ENCODE data around the gene RNF166. TPM values are rescaled to one million over a fixed set of nuclear protein-coding genes. Genes with fewer than 3 reads are reported as not detected.

Gene RNF166
- total RNA-seq, 4 donors from 2014 or later: 23.3 to 33.5 (median 27.5) TPM

GRCh38 chr16:88665570-88665969 is 40.6 kb downstream of the RNF166 start:
- TF ChIP-seq EP300 (IDR thresholded peaks at IDR 0.05) (no peak), POLR2AphosphoS5 (IDR thresholded peaks at IDR 0.05) (no peak), POLR2A (IDR thresholded peaks at IDR 0.05; ENCODE audit: low read depth) (no peak), CTCF (IDR thresholded peaks at IDR 0.05) (no peak)
- no peaks in the 10 kb centered on the region for H3K27me3 ChIP-seq
- WGBS: 81% methylated on average over 3 of the region's 3 CpGs
- no peak overlapping the region for H3K4me3 ChIP-seq
- no peaks in the 10 kb centered on the region for H3K9me3 ChIP-seq
- peaks cover 16 to 26% (median 22%) of the 10 kb centered on the region in 4 donors for H3K4me1 ChIP-seq
- peaks cover 0 to 5% (median 0%) of the 10 kb centered on the region in 4 donors for H3K36me3 ChIP-seq
- no peak for DNase-seq (ENCODE audit: extremely low spot score)
- intact Hi-C loops (cut with DNase I): no loop called here
- no peak overlapping the region for H3K27ac ChIP-seq (replicated peaks in 1 of 4)

GRCh38 chr16:88665148-88665547 is 41.1 kb downstream of the RNF166 start:
- no peak overlapping the region for H3K4me3 ChIP-seq
- no peak for DNase-seq (ENCODE audit: extremely low spot score)
- no peak overlapping the region for H3K27ac ChIP-seq (replicated peaks in 1 of 4)
- WGBS: 72% methylated on average over 4 of the region's 4 CpGs
- TF ChIP-seq POLR2AphosphoS5 (IDR thresholded peaks at IDR 0.05): peak; percentile 40 to 55
- no peak for TF ChIP-seq CTCF (IDR thresholded peaks at IDR 0.05)
- TF ChIP-seq POLR2A (IDR thresholded peaks at IDR 0.05; ENCODE audit: low read depth): no peak
- no peak for TF ChIP-seq EP300 (IDR thresholded peaks at IDR 0.05)
- intact Hi-C loops (cut with DNase I): no loop called here
- H3K27me3 ChIP-seq: no peaks in the 10 kb centered on the region
- no peaks in the 10 kb centered on the region for H3K9me3 ChIP-seq
- H3K4me1 ChIP-seq: peaks cover 16 to 26% (median 22%) of the 10 kb centered on the region in 4 donors
- H3K36me3 ChIP-seq: peaks cover 0 to 5% (median 0%) of the 10 kb centered on the region in 4 donors

GRCh38 chr16:88662843-88663606 is 43.2 kb downstream of the RNF166 start, which contains the start of gene MVD:
Gene MVD, minus strand, starts transcription at chr16:88663091. Its CDS starts 11 bp downstream, at chr16:88663080.
- Histone ChIP-seq H3K27ac (replicated peaks in 1 of 4) (peak within 1 kb of the TSS; percentile 83 to 89 (median 86)), H3K4me1 (peaks cover 16 to 26% (median 22%) of the 10 kb centered on the region in 4 donors), H3K9me3 (no peaks in the 10 kb centered on the region), H3K36me3 (peaks cover 0 to 12% (median 2%) of the 10 kb centered on the region in 4 donors), H3K27me3 (no peaks in the 10 kb centered on the region), H3K4me3 (peak within 1 kb of the TSS; percentile 82 to 95 (median 88))
- intact Hi-C loops (cut with DNase I): loop anchor here (5.0 kb wide), 1 partner anchor 44 kb away; the partner anchor contains the start of genes CTU2 and RNF166
- peak; percentile 99 for DNase-seq (ENCODE audit: extremely low spot score)
- 0% methylated on average over 2 of the region's 88 CpGs for WGBS
- peak in 1 of 3 experiments; percentile 21 for TF ChIP-seq CTCF (IDR thresholded peaks at IDR 0.05)
- no peak for TF ChIP-seq EP300 (IDR thresholded peaks at IDR 0.05)
- TF ChIP-seq POLR2A (IDR thresholded peaks at IDR 0.05; ENCODE audit: low read depth): peak; percentile 43
- TF ChIP-seq POLR2AphosphoS5 (IDR thresholded peaks at IDR 0.05): peak; percentile 93 to 95

- no peak for DNase-seq (ENCODE audit: extremely low spot score)
- intact Hi-C loops (cut with DNase I): loop anchor here (5.0 kb wide), 1 partner anchor 45 kb away; the partner anchor contains the start of genes CTU2 and RNF166
These were observed 43.9 kb downstream of the RNF166 start for GRCh38 chr16:88662222-88662842.

More at GRCh38 chr16:88662222-88662842, 43.9 kb downstream of the RNF166 start:
- Histone ChIP-seq H3K4me3 (peak overlapping the region; percentile 82 to 95 (median 88)), H3K4me1 (peaks cover 16 to 26% (median 22%) of the 10 kb centered on the region in 4 donors), H3K27ac (replicated peaks in 1 of 4) (peak overlapping the region; percentile 83 to 89 (median 86)), H3K9me3 (no peaks in the 10 kb centered on the region), H3K36me3 (peaks cover 4 to 19% (median 9%) of the 10 kb centered on the region in 4 donors), H3K27me3 (no peaks in the 10 kb centered on the region)
- TF ChIP-seq POLR2AphosphoS5 (IDR thresholded peaks at IDR 0.05) (no peak), POLR2A (IDR thresholded peaks at IDR 0.05; ENCODE audit: low read depth) (no peak), CTCF (IDR thresholded peaks at IDR 0.05) (no peak), EP300 (IDR thresholded peaks at IDR 0.05) (no peak)
- 4% methylated on average over 14 of the region's 49 CpGs for WGBS

Measured in esophagus muscularis mucosa (tissue), 4 donors.